Fibroblast of mammary gland (primary cell): Measurements from ENCODE around the gene FYTTD1.
A peak's percentile ranks its signal among the peaks of the same experiment; 100 is the strongest.

ENCODE experiments used
- DNase-seq: peaks from one replicate; pipeline ENCODE4 v3.0.0-alpha.2; 2010; ENCODE audit warnings: low read depth
- H3K4me3 ChIP-seq: 2 replicates; pipeline ENCODE4 v1.5.1; 2011; ENCODE audit warnings: low read depth, mild to moderate bottlenecking, low read length, moderate library complexity; ENCODE audit not compliant: control insufficient read depth
- CTCF ChIP-seq: conservative IDR thresholded peaks from 2 replicates; pipeline ENCODE4 v1.5.1; 2011; ENCODE audit warnings: low read depth, low read length, inconsistent platforms; ENCODE audit not compliant: control insufficient read depth, insufficient read depth

FYTTD1 gene

GRCh38 chr3:197775317-197775716 is 25.6 kb downstream of the FYTTD1 start:
- no peak overlapping the region for H3K4me3 ChIP-seq
- no peak for DNase-seq
- TF ChIP-seq CTCF: no peak

- DNase-seq: no peak
- H3K4me3 ChIP-seq: no peak overlapping the region
- TF ChIP-seq CTCF: no peak
Measured at GRCh38 chr3:197782230-197782629, 32.5 kb downstream of the FYTTD1 start.

GRCh38 chr3:197784019-197784585 is 34.4 kb downstream of the FYTTD1 start:
- H3K4me3 ChIP-seq: no peak overlapping the region
- TF ChIP-seq CTCF: no peak
- DNase-seq: no peak

- TF ChIP-seq CTCF: no peak
- DNase-seq: no peak
Measured at GRCh38 chr3:197787412-197787811, 37.7 kb downstream of the FYTTD1 start.

GRCh38 chr3:197789309-197789708 is 39.6 kb downstream of the FYTTD1 start:
- no peak overlapping the region for H3K4me3 ChIP-seq
- no peak for TF ChIP-seq CTCF
- peak; percentile 8 for DNase-seq

More at GRCh38 chr3:197787412-197787811, 37.7 kb downstream of the FYTTD1 start:
- H3K4me3 ChIP-seq: no peak overlapping the region

GRCh38 chr3:197790033-197790432 is 40.4 kb downstream of the FYTTD1 start:
- TF ChIP-seq CTCF: no peak
- H3K4me3 ChIP-seq: no peak overlapping the region
- DNase-seq: no peak

GRCh38 chr3:197791113-197791891 is 41.6 kb downstream of the FYTTD1 start, which contains the start of gene LRCH3:
Gene LRCH3 (plus strand): TSS chr3:197791254. CDS start chr3:197791279, 25 bp downstream.
- DNase-seq: peak; percentile 59

More at GRCh38 chr3:197791113-197791891, 41.6 kb downstream of the FYTTD1 start, which contains the start of gene LRCH3:
- TF ChIP-seq CTCF: no peak
- peak within 1 kb of the TSS; percentile 84 for H3K4me3 ChIP-seq
